M059J (cell line): ENCODE measurements around the gene PCA3. TPM values are rescaled to one million over a fixed set of nuclear protein-coding genes. Genes with fewer than 3 reads are reported as not detected.
"Not testable (repeated sequence)": the region's sequence is repeated elsewhere in the genome, so short reads cannot be mapped to it uniquely, and the experiment has no call there.

Experiments used
- DNase-seq: peaks from one replicate; pipeline ENCODE4 v3.0.0-alpha.2; 2012; ENCODE audit warnings: low read depth
- total RNA-seq: library from RNA; depleted of rRNA; stranded (reverse); fragments of >200 nt; shearing (Covaris generic); gene quantifications from 2 replicates; pipeline ENCODE4 v1.2.3, GENCODE V29; 2014; rRNA removed

The PCA3 gene
- total RNA-seq, result not detected in 2 replicates

DNA sequence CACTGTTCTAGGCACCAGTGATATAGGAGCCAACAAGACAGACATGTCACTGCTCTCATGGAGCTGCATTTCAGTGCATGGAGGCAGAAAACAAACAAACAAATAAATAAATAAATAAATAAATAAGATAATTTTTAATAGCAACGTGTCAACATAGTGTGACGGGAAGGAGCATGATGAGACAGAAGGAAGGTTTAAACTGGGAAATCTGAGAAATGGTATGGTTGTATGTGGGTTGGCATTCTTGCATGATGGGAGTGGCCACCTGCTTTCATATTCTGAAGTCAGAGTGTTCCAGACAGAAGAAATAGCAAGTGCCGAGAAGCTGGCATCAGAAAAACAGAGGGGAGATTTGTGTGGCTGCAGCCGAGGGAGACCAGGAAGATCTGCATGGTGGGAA is at the start of gene PCA3:
Gene PCA3, plus strand, starts transcription at position 301 of the 400 bp plus-strand sequence.
- no peak for DNase-seq

DNA sequence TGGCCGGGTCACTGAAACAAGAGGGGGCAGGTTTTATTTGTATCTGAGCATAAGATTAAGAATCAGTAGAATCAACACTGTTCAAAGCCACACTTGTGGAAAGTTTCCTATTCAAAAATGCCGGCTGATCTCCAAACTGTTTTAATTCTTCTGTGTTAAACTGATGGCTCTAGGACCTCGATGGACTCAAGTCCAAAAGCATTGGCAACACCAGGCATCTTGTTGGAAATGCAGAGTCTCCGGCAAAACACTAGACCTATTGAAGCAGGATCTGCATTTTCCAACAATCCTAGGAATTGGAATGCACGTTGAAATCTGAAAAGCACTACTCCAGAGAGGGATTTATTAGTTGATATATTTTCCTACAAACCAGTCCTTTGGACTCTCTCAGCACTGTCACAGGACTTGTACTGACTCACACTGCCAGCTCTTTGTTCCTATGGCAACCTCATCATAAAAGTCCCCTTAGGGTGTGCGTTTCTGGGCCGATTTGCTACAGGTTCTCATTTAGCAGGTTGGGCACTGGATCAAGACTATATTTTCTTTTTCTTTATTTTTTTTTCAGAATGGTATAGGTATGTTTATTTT is 48.1 kb upstream of the PCA3 start:
- DNase-seq, result peak; percentile 80

DNA sequence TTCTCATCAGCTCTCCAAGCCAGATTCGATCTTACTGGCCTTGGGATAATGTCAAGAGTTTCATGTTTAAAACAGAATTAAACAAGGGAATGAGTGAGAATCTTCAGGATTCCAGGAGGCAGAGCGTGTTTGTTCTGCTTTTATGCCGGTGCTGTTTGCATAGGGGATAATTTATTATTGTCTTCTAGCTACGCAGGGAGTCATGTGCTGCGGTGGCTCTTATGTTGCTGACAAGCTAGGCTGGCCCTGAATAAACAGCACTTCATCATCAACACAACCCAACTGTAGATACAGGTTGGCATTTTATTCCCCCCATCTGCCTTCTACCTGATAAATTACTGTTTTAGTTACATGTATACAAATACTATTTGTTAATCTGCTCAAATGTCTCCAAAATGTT is 47.1 kb upstream of the PCA3 start:
- no peak for DNase-seq

- DNase-seq, result peak; percentile 71
These were observed 46.6 kb upstream of the PCA3 start for GRCh38 chr9:76717613-76718012.

- no peak for DNase-seq
These were observed 46.1 kb upstream of the PCA3 start for GRCh38 chr9:76718166-76718565.

DNA sequence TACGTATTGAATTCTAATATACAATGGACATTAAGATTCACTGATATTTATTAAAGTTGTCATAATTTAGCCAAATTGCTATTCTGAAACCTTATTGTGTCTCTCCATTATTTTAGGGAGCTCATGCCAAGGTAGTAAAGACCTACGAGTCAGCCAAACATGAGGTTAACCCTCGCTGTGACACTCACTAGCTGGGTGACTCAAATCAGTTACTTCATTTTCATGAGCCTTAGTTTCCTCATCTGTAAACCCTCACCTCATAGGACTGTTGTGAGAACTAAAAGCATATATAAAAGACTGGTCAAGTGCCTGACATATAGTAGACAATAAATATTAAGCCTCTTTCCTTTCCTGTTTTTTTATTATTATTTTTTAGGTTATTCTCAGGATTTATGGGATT is 44.0 kb upstream of the PCA3 start:
- DNase-seq, result no peak

DNA sequence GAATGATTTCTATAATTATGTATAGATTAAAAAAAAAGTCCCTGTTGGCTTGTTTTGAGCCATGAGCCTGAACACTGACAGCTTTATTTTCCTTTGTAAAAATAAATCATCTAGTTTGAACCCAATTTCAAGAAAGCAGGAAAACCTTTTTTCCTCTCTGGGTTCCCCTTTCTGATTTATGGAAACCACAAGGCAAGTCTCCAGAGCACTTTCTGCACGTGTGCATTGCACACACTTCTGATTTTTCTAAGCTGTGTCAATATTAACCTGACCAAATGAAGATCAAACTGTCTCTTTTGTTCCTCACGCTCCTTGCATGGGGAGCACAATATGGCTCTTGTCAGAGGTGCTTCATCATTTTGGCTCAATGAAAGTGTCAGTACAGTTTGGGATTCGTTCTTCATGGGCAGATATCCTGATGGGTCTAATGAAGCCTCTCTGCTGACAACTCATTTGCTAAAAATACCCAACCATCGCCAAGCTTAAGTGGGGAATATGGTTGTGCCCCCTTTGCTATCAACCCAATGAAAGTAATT is 39.2 kb upstream of the PCA3 start:
- no peak for DNase-seq

- no peak for DNase-seq
These were observed 38.4 kb upstream of the PCA3 start for GRCh38 chr9:76725885-76726284.

GRCh38 chr9:76729116-76729515 is 35.1 kb upstream of the PCA3 start:
- DNase-seq, result no peak

DNA sequence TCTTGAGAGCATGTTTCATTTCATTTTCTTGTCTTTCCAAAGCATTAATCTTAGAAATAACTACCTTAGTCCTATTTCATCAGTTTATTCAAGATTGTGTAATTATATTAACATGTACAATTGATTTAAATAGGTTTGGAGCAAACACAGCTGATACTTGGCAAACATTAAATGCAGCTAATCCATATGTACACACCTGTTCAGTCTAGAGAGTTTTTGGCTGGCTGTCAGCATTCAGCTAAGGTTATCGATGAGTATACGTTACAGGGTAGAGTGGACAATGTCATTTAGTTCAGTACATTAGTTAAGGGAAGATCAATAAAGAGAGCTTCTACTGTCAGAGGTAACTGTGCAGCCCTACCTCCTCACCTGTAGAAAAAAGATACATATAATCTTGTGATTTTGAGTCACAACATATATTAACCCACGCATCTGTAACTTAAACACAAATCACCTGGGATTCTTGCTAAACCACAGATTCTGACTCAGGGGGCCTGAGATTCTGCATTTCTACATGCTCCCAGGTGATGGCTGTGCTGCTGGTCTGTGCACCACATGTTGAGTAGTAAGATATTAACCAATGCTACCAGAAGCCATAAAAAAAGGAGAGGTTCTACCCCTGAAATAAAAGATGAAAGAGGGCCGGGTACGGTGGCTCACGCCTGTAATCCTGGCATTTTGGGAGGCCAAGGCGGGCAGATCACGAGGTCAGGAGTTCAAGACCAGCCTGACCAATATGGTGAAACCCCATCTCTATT is 34.1 kb upstream of the PCA3 start:
- DNase-seq, result no peak

- no peak for DNase-seq
These were observed 33.4 kb upstream of the PCA3 start for GRCh38 chr9:76730801-76731200.

DNA sequence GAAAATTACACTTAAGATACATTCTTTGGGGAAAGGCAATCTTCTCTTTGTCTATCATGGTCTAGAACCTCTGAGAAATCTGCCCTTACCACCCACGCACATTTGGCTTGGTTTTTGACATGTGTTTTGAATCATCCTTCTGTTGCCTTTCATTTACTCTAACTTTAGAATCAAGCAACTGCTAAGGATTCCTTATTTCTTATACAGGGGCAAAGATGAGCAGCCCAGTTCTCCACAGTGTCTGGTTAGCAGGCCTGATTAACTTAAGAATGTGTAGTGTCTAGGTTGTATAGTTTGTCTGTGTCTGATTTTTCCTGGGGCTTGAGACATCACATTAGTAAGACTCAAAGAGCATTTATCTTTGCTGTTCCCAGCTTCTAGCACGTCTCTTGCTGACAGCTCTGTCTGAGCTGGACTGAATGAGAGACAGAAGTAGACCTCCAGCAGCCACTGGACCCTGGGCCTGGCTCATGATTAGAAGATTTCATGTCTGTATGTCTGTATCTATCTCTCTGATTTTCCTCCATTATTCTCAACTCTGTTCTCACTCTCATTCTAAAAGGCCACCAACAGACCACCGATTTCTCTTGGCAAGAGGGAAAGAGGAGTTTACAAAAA is 31.8 kb upstream of the PCA3 start:
- DNase-seq, result no peak

- no peak for DNase-seq
These were observed 31.1 kb upstream of the PCA3 start for GRCh38 chr9:76733096-76733495.

- DNase-seq, result no peak
These were observed 29.5 kb upstream of the PCA3 start for GRCh38 chr9:76734716-76735115.

DNA sequence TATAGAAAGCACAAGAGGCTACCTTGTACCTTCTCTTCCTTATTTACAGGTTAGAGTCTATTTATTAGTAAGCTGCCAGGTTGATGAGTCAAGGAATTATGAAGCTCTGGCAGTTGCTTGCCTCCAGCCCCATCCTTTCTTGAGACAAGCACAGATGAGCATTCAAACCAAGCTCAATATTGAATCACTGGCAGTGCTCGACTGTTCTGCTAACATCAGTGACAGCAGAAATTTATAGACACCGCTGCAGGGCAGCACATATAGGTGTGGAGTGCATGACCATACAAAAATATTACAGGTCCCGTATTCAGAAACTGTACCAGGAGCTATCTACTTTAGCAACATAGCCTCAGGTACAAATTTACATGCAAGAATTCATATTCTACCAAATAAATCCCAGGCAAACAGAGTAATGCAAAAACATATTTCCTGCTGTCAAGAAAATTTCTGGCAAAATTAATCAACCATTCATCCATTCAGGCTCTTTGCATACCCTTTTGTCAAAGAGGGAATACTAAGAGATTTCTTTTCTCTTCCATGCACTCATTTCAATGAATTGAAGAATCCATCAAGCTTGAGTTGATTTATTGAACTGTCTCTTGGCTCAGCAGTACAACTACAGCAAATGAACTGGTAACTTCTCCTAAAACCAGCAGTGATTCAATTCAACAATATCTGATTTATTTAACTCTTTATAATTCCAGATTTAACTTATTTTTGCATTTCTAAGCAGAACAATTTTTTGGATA is 26.9 kb upstream of the PCA3 start:
- DNase-seq, result no peak

- no peak for DNase-seq
These were observed 25.8 kb upstream of the PCA3 start for GRCh38 chr9:76738402-76738801.

GRCh38 chr9:76741524-76741923 is 22.7 kb upstream of the PCA3 start:
- DNase-seq, result no peak

DNA sequence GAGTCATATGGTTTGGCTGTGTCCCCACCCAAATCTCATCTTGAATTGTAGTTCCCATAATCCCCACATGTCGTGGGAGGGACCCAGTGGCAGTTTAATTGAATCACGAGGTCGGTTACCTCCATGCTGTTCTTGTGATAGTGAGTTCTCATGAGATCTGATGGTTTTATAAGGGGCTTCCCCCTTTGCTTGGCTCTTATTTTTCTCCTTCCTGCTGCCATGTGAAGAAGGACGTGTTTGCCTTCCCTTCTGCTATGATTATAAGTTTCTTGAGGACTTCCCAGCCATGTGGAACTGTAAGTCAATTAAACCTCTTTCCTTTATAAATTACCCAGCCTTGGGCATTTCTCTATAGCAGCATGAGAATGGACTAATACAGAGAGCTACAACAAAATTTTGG is 21.3 kb upstream of the PCA3 start:
- not testable (repeated sequence) for DNase-seq

DNA sequence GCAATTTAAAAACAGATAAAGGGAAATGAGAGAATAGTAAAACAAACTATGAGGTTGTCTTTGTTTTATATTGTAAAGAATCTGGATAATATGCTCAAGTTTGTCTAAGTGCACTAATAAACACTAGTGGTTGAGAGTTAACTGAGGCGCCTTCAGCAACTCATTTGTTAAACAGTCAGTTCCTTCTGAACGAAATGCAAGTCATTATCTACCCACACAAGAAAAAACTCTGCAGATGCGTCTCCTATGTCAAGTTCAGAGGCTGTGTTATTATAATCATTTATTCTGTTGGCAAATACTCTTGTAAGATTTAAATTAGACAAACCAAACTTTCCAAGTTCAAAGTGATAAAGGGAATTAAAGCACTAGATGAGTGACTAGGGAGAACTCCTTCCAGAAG is 20.3 kb upstream of the PCA3 start:
- no peak for DNase-seq

GRCh38 chr9:76744336-76744735 is 19.9 kb upstream of the PCA3 start:
- DNase-seq, result no peak

GRCh38 chr9:76751001-76751400 is 13.2 kb upstream of the PCA3 start:
- DNase-seq, result no peak

DNA sequence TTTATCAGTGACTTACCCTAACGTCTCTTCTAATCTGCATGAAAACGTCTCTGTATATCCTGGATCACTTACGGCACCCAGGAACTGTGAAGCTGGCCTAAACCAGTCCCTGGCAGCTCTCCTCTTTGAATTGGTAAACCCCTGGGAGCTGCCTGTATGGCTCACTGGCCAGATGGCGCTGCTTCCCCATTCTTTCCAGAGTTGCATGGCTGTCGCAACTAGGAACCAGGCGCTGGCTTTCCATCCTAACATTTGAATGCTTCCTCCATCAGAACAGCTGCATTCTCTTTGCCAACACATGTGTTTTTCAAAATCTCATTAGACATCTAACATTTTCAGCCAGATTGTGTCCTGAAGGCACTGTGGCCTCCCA is 8.0 kb upstream of the PCA3 start:
- DNase-seq, result peak; percentile 25
